Osteoblast (primary cell): Measurements from ENCODE around the gene HYCC2. TPM values are rescaled to one million over a fixed set of nuclear protein-coding genes. Genes with fewer than 3 reads are reported as not detected.

Experiments used
- DNase-seq: peaks from one replicate; pipeline ENCODE4 v3.0.0; 2011; ENCODE audit warnings: low spot score, mixed read lengths; ENCODE audit not compliant: insufficient read length; ENCODE audit errors: missing footprints
- H2AFZ ChIP-seq: 2 replicates; pipeline ENCODE4 v1.6.0; 2011; ENCODE audit warnings: mild to moderate bottlenecking, low read length
- H3K27ac ChIP-seq: 2 replicates; pipeline ENCODE4 v1.5.1; 2011; ENCODE audit warnings: mild to moderate bottlenecking, low read depth, low read length, moderate library complexity
- H3K27me3 ChIP-seq: 2 replicates; pipeline ENCODE4 v1.6.0; 2012; ENCODE audit warnings: mild to moderate bottlenecking, control low read depth, inconsistent platforms, low read length, moderate library complexity; ENCODE audit not compliant: insufficient read depth
- H3K36me3 ChIP-seq: 2 replicates; pipeline ENCODE4 v1.5.1; 2011; ENCODE audit warnings: mild to moderate bottlenecking, low read length, control low read depth, moderate library complexity; ENCODE audit not compliant: insufficient read depth
- H3K4me1 ChIP-seq: 2 replicates; pipeline ENCODE4 v1.5.1; 2011; ENCODE audit warnings: mild to moderate bottlenecking, low read length, control low read depth, moderate library complexity; ENCODE audit not compliant: insufficient read depth
- H3K4me2 ChIP-seq: 2 replicates; pipeline ENCODE4 v1.6.0; 2011; ENCODE audit warnings: mild to moderate bottlenecking, low read length; ENCODE audit not compliant: insufficient read depth
- H3K4me3 ChIP-seq: fragments of 200-600 bp; sonication (generic); 3 replicates; pipeline ENCODE4 v1.5.1; 2012; ENCODE audit warnings: mild to moderate bottlenecking, low read length, inconsistent platforms; ENCODE audit not compliant: insufficient read depth
- H3K79me2 ChIP-seq: 2 replicates; pipeline ENCODE4 v1.6.0; 2012; ENCODE audit warnings: mild to moderate bottlenecking, low read length, control low read depth, inconsistent platforms; ENCODE audit not compliant: insufficient read depth
- H3K9me3 ChIP-seq: 2 replicates; pipeline ENCODE4 v1.5.1; 2011; ENCODE audit warnings: low read depth, low read length, control low read depth
- H4K20me1 ChIP-seq: 2 replicates; pipeline ENCODE4 v1.6.0; 2012; ENCODE audit warnings: mild to moderate bottlenecking, low read length, control low read depth; ENCODE audit not compliant: insufficient read depth
- CTCF ChIP-seq: IDR thresholded peaks from 2 replicates; pipeline ENCODE4 v1.5.1; 2011; ENCODE audit warnings: mild to moderate bottlenecking, low read depth, low read length, moderate library complexity; ENCODE audit errors: extremely low read depth
- total RNA-seq: library from RNA; depleted of rRNA; stranded (reverse); fragments of >200 nt; gene quantifications from 2 replicates; pipeline ENCODE4 v1.2.3, GENCODE V29; 2012

HYCC2 gene
- total RNA-seq, 1 donor, result 11.6 TPM

GRCh38 chr2:201116959-201117734, 45.7 kb upstream of the HYCC2 start:
- peak; percentile 39 for TF ChIP-seq CTCF
- peaks cover 49% of the 10 kb centered on the region for H3K79me2 ChIP-seq

GRCh38 chr2:201116115-201116958, 44.9 kb upstream of the HYCC2 start, which contains the start of gene CFLAR:
TSS of gene CFLAR (plus strand) at chr2:201116164. CDS start at chr2:201129866, 13,702 bp downstream.
- H3K79me2 ChIP-seq, result peaks cover 41% of the 10 kb centered on the region

More at GRCh38 chr2:201116959-201117734, 45.7 kb upstream of the HYCC2 start:
- Histone ChIP-seq H2AFZ (peak overlapping the region; percentile 84), H3K4me1 (peaks cover 39% of the 10 kb centered on the region), H3K4me2 (peak overlapping the region; percentile 97), H4K20me1 (no peaks in the 10 kb centered on the region), H3K27me3 (no peaks in the 10 kb centered on the region), H3K36me3 (no peaks in the 10 kb centered on the region), H3K4me3 (peak overlapping the region; percentile 90), H3K9me3 (no peaks in the 10 kb centered on the region), H3K27ac (peak overlapping the region; percentile 99)
- peak; percentile 89 for DNase-seq

GRCh38 chr2:201114846-201115245, 43.4 kb upstream of the HYCC2 start:
- Histone ChIP-seq H3K9me3 (no peaks in the 10 kb centered on the region), H3K27ac (peak overlapping the region; percentile 9), H2AFZ (peak overlapping the region; percentile 57), H3K4me1 (peaks cover 26% of the 10 kb centered on the region), H4K20me1 (no peaks in the 10 kb centered on the region), H3K27me3 (no peaks in the 10 kb centered on the region), H3K79me2 (peaks cover 26% of the 10 kb centered on the region), H3K36me3 (no peaks in the 10 kb centered on the region), H3K4me3 (peak overlapping the region; percentile 54), H3K4me2 (peak overlapping the region; percentile 97)
- no peak for TF ChIP-seq CTCF
- peak; percentile 62 for DNase-seq

More at GRCh38 chr2:201116115-201116958, 44.9 kb upstream of the HYCC2 start, which contains the start of gene CFLAR:
- peak within 1 kb of the TSS; percentile 97 for H3K4me2 ChIP-seq
- no peak for TF ChIP-seq CTCF
- H3K9me3 ChIP-seq, result no peaks in the 10 kb centered on the region
- H3K27me3 ChIP-seq, result no peaks in the 10 kb centered on the region
- H3K27ac ChIP-seq, result peak within 1 kb of the TSS; percentile 99
- no peaks in the 10 kb centered on the region for H3K36me3 ChIP-seq
- H3K4me1 ChIP-seq, result peaks cover 35% of the 10 kb centered on the region
- no peaks in the 10 kb centered on the region for H4K20me1 ChIP-seq
- peak within 1 kb of the TSS; percentile 84 for H2AFZ ChIP-seq
- DNase-seq, result peak; percentile 90
- H3K4me3 ChIP-seq, result peak within 1 kb of the TSS; percentile 90
